ENCODE results near the gene CETP.
"Not testable (repeated sequence)": the region's sequence is repeated elsewhere in the genome, so short reads cannot be mapped to it uniquely, and the experiment has no call there.

The CETP gene

DNA sequence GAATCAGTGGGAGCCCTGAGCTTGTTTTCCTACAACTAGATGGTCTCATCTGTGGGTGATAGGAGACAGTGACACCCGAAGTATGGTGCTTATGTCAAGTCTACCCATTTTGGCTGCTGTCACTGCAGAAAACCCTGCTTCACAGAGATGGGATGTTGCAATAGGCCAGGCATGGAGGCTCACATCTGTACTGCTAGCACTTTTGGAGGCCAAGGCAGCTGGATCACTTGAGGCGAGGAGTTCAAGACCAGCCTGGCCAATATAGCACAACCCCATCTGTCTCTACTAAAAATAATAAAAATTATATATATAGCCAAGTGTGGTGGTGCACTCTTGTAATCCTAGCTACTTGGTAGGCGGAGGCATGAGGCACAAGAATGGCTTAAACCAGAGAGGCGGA is 32.1 kb upstream of the CETP start:
- no peak overlapping the region for H3K4me3 ChIP-seq (ENCODE audit: low read length)

DNA sequence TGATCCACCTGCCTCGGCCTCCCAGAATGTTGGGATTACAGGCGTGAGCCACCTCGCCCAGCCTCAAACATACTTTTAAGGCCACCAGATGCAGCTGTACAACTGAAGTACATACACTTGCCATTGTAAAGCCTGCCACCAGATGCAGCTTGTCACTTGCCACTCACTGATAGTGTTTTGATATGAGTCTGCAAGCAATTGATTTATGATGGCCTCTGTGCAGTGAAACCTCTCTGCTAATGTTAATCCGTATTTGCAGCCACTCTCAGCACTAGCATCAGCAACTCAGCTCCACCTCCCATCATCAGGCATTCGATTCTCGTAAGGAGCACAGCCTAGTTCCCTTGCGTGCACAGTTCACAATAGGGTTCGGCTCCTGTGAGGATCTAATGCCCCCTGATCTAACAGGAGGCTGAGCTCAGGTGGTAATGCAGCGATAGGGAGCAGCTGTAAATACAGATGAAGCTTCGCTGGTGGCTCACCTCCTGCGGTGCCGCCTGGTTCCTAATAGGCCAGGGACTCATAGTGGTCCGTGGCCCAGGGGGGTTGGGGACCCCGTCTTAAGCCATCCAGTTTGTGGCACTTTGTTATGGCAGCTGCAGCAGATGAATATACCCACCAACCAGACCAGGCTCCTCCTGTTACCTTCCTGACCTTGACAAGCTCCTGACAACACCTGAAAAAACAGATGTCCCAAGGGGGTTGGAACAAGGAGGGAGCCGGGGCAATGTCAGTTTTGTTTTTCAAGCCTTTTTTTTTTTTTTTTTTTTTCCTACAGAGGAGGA is 31.1 kb upstream of the CETP start:
- Histone ChIP-seq H3K27me3 (ENCODE audit: control insufficient read depth, insufficient read depth, low read length) (no peaks in the 10 kb centered on the region), H3K4me1 (ENCODE audit: control insufficient read depth, insufficient read depth, low read length) (peaks cover 11% of the 10 kb centered on the region), H3K36me3 (ENCODE audit: control insufficient read depth, insufficient read depth, low read length) (no peaks in the 10 kb centered on the region), H3K9ac (ENCODE audit: low read length) (no peak overlapping the region), H3K27ac (ENCODE audit: low read depth, low read length) (no peak overlapping the region), H3K4me3 (ENCODE audit: low read length) (no peak overlapping the region)

More for the DNA sequence above, 32.1 kb upstream of the CETP start:
- Histone ChIP-seq H3K36me3 (ENCODE audit: control insufficient read depth, insufficient read depth, low read length) (no peaks in the 10 kb centered on the region), H3K4me1 (ENCODE audit: control insufficient read depth, insufficient read depth, low read length) (peaks cover 5% of the 10 kb centered on the region), H3K9ac (ENCODE audit: low read length) (no peak overlapping the region), H3K27ac (ENCODE audit: low read depth, low read length) (no peak overlapping the region), H3K27me3 (ENCODE audit: control insufficient read depth, insufficient read depth, low read length) (no peaks in the 10 kb centered on the region)

DNA sequence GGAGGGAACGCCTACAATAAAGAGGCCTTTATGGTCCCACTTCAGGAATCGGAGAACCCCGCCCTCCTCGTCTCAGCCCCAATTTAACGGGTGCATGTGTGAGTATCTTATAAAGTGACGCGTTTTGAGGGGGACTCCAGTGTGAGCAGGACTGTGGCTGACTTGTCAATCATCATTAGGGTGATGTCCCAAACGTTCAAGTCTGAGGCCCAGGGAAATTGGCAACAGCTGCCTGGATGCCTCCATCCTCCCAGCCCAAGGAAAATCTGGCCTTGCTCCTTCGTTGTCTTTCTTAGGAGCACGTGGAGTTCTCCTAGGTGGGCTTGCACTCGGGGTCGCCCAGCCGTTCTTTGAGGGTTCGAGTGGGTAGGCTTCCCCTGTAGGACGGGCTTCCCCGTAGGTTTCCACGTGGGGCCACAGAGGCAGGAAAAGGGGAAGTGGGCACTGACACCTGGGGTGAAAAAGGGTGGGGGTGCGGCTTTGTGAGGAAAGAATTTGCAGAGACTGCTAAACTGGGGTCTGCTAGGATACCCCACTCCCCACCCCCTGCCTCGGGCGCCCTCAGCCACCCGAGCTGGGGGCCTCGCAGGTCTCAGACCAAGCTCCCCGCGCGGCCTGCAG is 30.4 kb upstream of the CETP start:
- peak overlapping the region; percentile 74 for H3K9ac ChIP-seq (ENCODE audit: low read length)
- no peaks in the 10 kb centered on the region for H3K27me3 ChIP-seq (ENCODE audit: control insufficient read depth, insufficient read depth, low read length)
- peak overlapping the region; percentile 73 for H3K4me3 ChIP-seq (ENCODE audit: low read length)
- peaks cover under 1% of the 10 kb centered on the region for H3K36me3 ChIP-seq (ENCODE audit: control insufficient read depth, insufficient read depth, low read length)
- peak overlapping the region; percentile 98 for H3K27ac ChIP-seq (ENCODE audit: low read depth, low read length)
- H3K4me1 ChIP-seq (ENCODE audit: control insufficient read depth, insufficient read depth, low read length) = peaks cover 14% of the 10 kb centered on the region

DNA sequence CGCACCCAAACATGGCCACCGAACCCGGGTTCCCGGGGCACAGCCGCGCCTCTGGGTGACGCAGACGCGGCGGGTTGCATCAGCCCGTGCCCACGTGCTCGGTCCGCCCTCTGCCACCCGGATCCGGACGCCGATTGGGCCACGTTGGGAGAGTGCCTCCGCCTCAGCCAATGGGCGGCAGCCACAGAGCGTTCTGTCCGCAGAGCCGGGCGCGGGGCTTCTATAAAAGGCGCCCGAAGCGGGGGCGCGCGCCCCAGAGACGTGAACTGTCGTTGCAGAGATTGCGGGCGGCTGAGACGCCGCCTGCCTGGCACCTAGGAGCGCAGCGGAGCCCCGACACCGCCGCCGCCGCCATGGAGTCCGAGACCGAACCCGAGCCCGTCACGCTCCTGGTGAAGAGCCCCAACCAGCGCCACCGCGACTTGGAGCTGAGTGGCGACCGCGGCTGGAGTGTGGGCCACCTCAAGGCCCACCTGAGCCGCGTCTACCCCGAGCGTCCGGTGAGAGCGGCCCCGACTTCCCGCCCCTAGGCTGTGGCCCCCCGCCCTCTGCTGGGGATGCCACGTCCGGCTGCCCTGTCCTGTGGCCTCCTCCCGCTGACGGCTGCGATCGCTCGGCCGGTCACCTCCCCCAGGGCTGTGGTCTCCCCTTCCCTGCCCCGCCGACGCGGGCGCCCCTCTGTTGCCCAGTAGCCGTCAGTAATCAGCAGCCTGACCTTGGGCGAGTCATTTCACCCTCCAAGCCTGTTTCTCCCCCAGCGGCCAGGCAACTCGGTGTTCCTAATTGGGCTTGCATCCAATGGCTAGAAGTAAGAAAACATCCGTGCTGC is 29.6 kb upstream of the CETP start, which contains the start of gene HERPUD1:
TSS of gene HERPUD1 (plus strand) at position 251 of the 829 bp plus-strand sequence. CDS start at position 354, 103 bp downstream.
- peaks cover 5% of the 10 kb centered on the region for H3K36me3 ChIP-seq (ENCODE audit: control insufficient read depth, insufficient read depth, low read length)
- H3K4me3 ChIP-seq (ENCODE audit: low read length) = peak within 1 kb of the TSS; percentile 80
- H3K4me1 ChIP-seq (ENCODE audit: control insufficient read depth, insufficient read depth, low read length) = peaks cover 16% of the 10 kb centered on the region
- H3K27me3 ChIP-seq (ENCODE audit: control insufficient read depth, insufficient read depth, low read length) = no peaks in the 10 kb centered on the region
- peak within 1 kb of the TSS; percentile 91 for H3K9ac ChIP-seq (ENCODE audit: low read length)
- peak within 1 kb of the TSS; percentile 98 for H3K27ac ChIP-seq (ENCODE audit: low read depth, low read length)

DNA sequence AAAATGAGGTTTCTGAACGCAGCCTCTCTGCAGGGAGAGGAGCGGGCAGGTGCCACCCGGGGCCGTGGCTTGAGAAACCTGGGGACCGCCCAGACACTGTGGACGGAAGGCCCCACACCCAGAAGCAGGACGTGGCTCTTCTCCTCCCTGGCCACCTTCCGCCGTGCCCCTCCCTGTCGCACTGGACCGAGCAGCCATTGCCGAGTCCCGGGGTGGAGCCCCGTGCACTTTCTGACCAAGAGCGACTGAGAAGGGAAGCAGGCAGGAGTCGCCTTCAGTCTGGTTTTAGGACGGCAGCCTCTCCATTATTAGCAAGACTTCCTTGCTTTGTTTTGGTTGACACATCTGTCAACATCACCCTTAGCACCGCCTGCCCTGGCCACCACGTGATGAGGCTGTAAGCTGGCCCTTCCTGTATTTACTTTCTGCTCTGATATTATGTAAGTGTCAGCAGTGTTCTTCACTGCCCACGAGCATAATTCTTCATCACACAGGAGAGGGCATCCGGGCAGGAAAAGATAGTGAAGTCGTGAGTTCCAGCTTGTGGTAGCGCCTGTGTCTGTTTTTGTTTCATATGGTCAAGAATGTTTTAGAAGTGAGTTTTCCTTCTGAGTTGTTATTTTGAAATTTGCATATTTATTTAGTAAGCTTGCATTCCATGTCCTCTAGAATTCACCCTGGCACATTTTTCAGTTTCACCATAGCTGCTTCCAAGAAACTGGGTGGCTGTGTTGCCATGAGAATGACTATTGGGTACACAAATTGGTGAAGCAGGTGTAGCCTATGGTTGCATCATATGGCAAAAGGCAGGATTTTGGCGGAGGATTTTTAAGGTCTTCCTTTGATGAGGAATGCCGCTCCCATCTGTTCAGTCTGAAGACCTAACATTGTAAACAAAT is 28.8 kb upstream of the CETP start:
- Histone ChIP-seq H3K9ac (ENCODE audit: low read length) (peak overlapping the region; percentile 91), H3K27ac (ENCODE audit: low read depth, low read length) (peak overlapping the region; percentile 98), H3K27me3 (ENCODE audit: control insufficient read depth, insufficient read depth, low read length) (no peaks in the 10 kb centered on the region), H3K36me3 (ENCODE audit: control insufficient read depth, insufficient read depth, low read length) (peaks cover 7% of the 10 kb centered on the region), H3K4me3 (ENCODE audit: low read length) (peak overlapping the region; percentile 80), H3K4me1 (ENCODE audit: control insufficient read depth, insufficient read depth, low read length) (peaks cover 16% of the 10 kb centered on the region)

DNA sequence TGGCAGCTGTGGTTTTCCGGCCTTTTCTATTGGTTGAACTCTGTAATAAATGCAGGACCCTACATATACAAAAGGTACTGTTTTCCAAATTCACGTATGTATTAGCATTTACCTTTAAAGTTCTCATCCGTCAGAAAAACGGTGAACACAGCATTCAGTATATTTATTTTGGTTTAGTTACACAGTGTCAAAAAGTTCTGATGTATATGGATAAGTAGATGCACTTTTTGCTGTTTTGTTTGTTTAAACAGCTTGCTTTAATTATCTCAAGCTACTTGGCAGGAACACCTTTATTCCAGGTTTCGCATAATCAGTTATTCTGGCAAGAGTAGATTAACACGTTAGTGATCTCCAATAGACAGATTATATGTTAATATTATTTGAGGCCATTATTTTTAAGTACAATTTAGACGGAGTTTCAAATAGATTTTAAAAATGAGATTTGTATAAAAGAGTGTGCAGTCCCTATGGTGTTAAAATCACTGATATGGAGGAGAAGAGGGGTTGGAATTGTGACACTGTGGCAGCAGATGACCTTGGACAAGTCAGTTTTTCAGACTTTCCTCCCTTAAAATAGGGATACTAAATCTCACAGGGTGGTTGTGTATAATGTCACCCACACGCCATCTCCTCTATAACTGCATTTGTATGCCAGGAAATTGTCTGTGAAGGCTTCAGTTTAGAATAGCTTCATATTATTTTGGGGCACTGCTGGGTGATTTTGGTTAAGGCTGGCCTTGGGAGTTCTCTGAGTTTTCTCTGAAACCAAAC is 27.7 kb upstream of the CETP start:
- peak overlapping the region; percentile 80 for H3K4me3 ChIP-seq (ENCODE audit: low read length)
- H3K36me3 ChIP-seq (ENCODE audit: control insufficient read depth, insufficient read depth, low read length) = peaks cover 14% of the 10 kb centered on the region
- no peaks in the 10 kb centered on the region for H3K27me3 ChIP-seq (ENCODE audit: control insufficient read depth, insufficient read depth, low read length)
- no peak overlapping the region for H3K9ac ChIP-seq (ENCODE audit: low read length)
- H3K4me1 ChIP-seq (ENCODE audit: control insufficient read depth, insufficient read depth, low read length) = peaks cover 16% of the 10 kb centered on the region
- H3K27ac ChIP-seq (ENCODE audit: low read depth, low read length) = peak overlapping the region; percentile 10

DNA sequence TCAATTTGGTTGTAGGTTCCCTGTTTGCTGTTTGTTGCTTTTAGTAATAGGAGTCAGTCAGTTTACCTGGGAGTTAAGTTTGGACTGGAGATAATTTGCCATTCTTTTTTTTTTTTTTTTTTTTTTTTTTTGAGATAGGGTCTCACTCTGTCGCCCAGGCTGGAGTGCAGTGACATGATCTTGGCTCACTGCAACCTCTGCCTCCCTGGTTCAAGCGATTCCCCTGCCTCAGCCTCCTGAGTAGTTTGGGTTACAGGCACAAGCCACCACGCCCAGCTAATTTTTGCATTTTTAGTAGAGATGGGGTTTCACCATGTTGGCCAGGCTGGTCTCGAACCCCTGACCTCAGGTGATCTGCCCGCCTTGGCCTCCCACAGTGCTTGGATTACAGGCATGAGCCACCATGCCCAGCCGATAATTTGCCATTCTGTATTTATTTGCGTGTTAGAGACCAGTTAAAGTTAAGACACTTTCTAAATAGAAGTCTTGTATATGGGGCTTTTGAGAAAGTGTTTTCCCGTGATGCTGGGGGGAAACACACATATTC is 27.1 kb upstream of the CETP start:
- H3K27me3 ChIP-seq (ENCODE audit: control insufficient read depth, insufficient read depth, low read length); H3K27ac ChIP-seq (ENCODE audit: low read depth, low read length); H3K9ac ChIP-seq (ENCODE audit: low read length): not testable (repeated sequence)
- peaks cover 16% of the 10 kb centered on the region for H3K4me1 ChIP-seq (ENCODE audit: control insufficient read depth, insufficient read depth, low read length)
- peaks cover 21% of the 10 kb centered on the region for H3K36me3 ChIP-seq (ENCODE audit: control insufficient read depth, insufficient read depth, low read length)
- peak overlapping the region; percentile 80 for H3K4me3 ChIP-seq (ENCODE audit: low read length)

DNA sequence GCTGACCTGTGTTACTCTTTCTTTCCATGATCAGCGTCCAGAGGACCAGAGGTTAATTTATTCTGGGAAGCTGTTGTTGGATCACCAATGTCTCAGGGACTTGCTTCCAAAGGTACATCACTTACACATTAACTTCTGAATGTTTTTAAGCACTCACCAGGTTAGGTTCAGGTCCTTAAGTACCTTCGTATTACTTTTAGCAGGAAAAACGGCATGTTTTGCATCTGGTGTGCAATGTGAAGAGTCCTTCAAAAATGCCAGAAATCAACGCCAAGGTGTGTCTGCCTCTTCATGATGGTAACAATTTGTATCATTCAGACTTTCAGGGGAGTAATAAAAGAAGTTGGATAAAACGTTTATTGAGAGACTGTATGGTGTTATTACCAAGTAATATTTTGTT is 26.5 kb upstream of the CETP start:
- Histone ChIP-seq H3K27me3 (ENCODE audit: control insufficient read depth, insufficient read depth, low read length) (no peaks in the 10 kb centered on the region), H3K4me1 (ENCODE audit: control insufficient read depth, insufficient read depth, low read length) (peaks cover 16% of the 10 kb centered on the region), H3K36me3 (ENCODE audit: control insufficient read depth, insufficient read depth, low read length) (peaks cover 26% of the 10 kb centered on the region), H3K9ac (ENCODE audit: low read length) (no peak overlapping the region), H3K4me3 (ENCODE audit: low read length) (peak overlapping the region; percentile 28), H3K27ac (ENCODE audit: low read depth, low read length) (no peak overlapping the region)

DNA sequence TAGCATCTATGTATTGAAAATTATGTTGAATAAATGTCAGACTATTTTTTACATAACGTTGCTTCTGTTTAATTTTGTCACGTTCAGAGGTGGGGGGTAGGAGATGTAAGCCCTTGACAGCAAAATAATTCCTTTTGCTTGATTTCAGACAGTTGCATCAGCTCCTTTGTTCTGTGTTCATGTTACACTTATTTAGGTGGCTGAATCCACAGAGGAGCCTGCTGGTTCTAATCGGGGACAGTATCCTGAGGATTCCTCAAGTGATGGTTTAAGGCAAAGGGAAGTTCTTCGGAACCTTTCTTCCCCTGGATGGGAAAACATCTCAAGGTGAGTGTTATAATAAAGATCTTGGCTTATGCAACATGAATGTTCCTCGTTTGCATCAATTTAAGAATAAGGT is 25.3 kb upstream of the CETP start:
- H3K4me3 ChIP-seq (ENCODE audit: low read length) = no peak overlapping the region
- no peak overlapping the region for H3K9ac ChIP-seq (ENCODE audit: low read length)
- peaks cover 37% of the 10 kb centered on the region for H3K36me3 ChIP-seq (ENCODE audit: control insufficient read depth, insufficient read depth, low read length)
- H3K4me1 ChIP-seq (ENCODE audit: control insufficient read depth, insufficient read depth, low read length) = peaks cover 12% of the 10 kb centered on the region
- no peaks in the 10 kb centered on the region for H3K27me3 ChIP-seq (ENCODE audit: control insufficient read depth, insufficient read depth, low read length)
- H3K27ac ChIP-seq (ENCODE audit: low read depth, low read length) = no peak overlapping the region

DNA sequence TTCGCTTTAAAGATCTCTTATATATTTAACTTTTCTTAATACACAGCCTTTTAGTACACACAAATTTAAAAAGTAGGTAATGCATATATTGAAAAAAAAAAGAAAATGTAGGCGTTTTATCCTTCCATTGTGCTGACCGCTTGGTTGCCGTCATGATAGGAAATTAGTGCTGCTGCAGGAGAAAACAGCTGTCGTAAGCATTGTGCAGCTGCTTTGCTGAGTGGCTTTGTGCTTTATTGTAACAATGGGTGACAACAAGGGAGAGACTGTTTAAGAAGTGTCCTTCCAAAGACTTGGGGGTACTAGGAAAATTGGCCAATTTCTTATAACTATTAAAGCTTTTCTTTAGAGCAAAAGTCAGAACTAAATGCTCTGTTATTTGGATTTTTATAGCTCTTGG is 24.8 kb upstream of the CETP start:
- no peaks in the 10 kb centered on the region for H3K27me3 ChIP-seq (ENCODE audit: control insufficient read depth, insufficient read depth, low read length)
- H3K4me1 ChIP-seq (ENCODE audit: control insufficient read depth, insufficient read depth, low read length) = peaks cover 11% of the 10 kb centered on the region
- no peak overlapping the region for H3K4me3 ChIP-seq (ENCODE audit: low read length)

More for the DNA sequence above, 24.8 kb upstream of the CETP start:
- Histone ChIP-seq H3K27ac (ENCODE audit: low read depth, low read length) (no peak overlapping the region), H3K9ac (ENCODE audit: low read length) (no peak overlapping the region), H3K36me3 (ENCODE audit: control insufficient read depth, insufficient read depth, low read length) (peaks cover 40% of the 10 kb centered on the region)
